ENCODE measurements around the gene ADGRB3. TPM values are rescaled to one million over a fixed set of nuclear protein-coding genes. Genes with fewer than 3 reads are reported as not detected.

The ADGRB3 gene
- polyA plus RNA-seq, 1 of the 3 experiments (the other 2 are of a cell fraction): 0.12 TPM

- TF ChIP-seq ZBTB33 (IDR thresholded peaks at IDR 0.05; ENCODE audit: borderline replicate concordance, low read depth) (no peak), EP300 (IDR thresholded peaks at IDR 0.05; ENCODE audit: borderline replicate concordance in 1 of 2, low read depth in 1 of 2, low read length in 1 of 2) (no peak), REST (IDR thresholded peaks at IDR 0.05; ENCODE audit: low read depth, low read length) (no peak), POLR2AphosphoS5 (IDR thresholded peaks at IDR 0.05; ENCODE audit: low read depth, low read length) (no peak), SMC3 (IDR thresholded peaks at IDR 0.05; ENCODE audit: low read depth, low read length) (no peak)
- H3K4me2 ChIP-seq: no peak overlapping the region
- H3K79me2 ChIP-seq (ENCODE audit: insufficient read depth): no peaks in the 10 kb centered on the region
- POLR2A ChIA-PET: no interaction called here
- H3K9me2 ChIP-seq: no peaks in the 10 kb centered on the region
- no peaks in the 10 kb centered on the region for H3K27me3 ChIP-seq (ENCODE audit: insufficient read depth)
- no peaks in the 10 kb centered on the region for H3K4me1 ChIP-seq (ENCODE audit: control insufficient read depth in 1 of 2, insufficient read depth in 2 of 2, low read depth in 1 of 2, low read length in 1 of 2)
- no peaks in the 10 kb centered on the region for H3F3A ChIP-seq (replicated peaks; ENCODE audit: insufficient read depth)
- no peaks in the 10 kb centered on the region for H4K20me1 ChIP-seq (ENCODE audit: insufficient read depth)
- no peak overlapping the region for H3K9ac ChIP-seq
- H3K4me3 ChIP-seq (ENCODE audit: low read depth in 2 of 2, low read length in 1 of 2): no peak overlapping the region
- CTCF ChIA-PET: interaction anchor here (1.1 to 1.7 kb wide), 2 partner anchors 46 to 613 kb away, joined by 3 to 4 read pairs; no protein-coding TSS in a partner anchor
- no peak overlapping the region for H2AFZ ChIP-seq (ENCODE audit: low read depth)
- WGBS (ENCODE audit: low lambda C conversion rate): 42% methylated on average over 3 of the region's 3 CpGs
- no peaks in the 10 kb centered on the region for H3K9me3 ChIP-seq
- no peaks in the 10 kb centered on the region for H3K36me3 ChIP-seq (replicated peaks in 1 of 2; ENCODE audit: control insufficient read depth in 1 of 2, insufficient read depth in 2 of 2, low read length in 1 of 2)
- no peak overlapping the region for H3K27ac ChIP-seq (ENCODE audit: low read depth in 2 of 2, low read length in 1 of 2)
- DNase-seq: no peak
Measured at GRCh38 chr6:69106511-69106910, 471.4 kb downstream of the ADGRB3 start.

GRCh38 chr6:69111301-69111700 is 476.2 kb downstream of the ADGRB3 start:
- DNase-seq: no peak

More at GRCh38 chr6:69111301-69111700, 476.2 kb downstream of the ADGRB3 start:
- TF ChIP-seq MAX (IDR thresholded peaks at IDR 0.05; ENCODE audit: low read depth): no peak
- no peaks in the 10 kb centered on the region for H3K79me2 ChIP-seq (ENCODE audit: insufficient read depth)
- no peaks in the 10 kb centered on the region for H4K20me1 ChIP-seq (ENCODE audit: insufficient read depth)
- no peak overlapping the region for H3K27ac ChIP-seq (ENCODE audit: low read depth in 2 of 2, low read length in 1 of 2)
- H3K4me3 ChIP-seq (ENCODE audit: low read depth in 2 of 2, low read length in 1 of 2): no peak overlapping the region
- H2AFZ ChIP-seq (ENCODE audit: low read depth): no peak overlapping the region
- no peaks in the 10 kb centered on the region for H3K36me3 ChIP-seq (replicated peaks in 1 of 2; ENCODE audit: control insufficient read depth in 1 of 2, insufficient read depth in 2 of 2, low read length in 1 of 2)
- no peaks in the 10 kb centered on the region for H3K9me3 ChIP-seq
- H3F3A ChIP-seq (replicated peaks; ENCODE audit: insufficient read depth): no peaks in the 10 kb centered on the region
- H3K9me2 ChIP-seq: no peaks in the 10 kb centered on the region
- ChIA-PET POLR2A (no interaction called here), CTCF (no interaction called here)
- no peak overlapping the region for H3K4me2 ChIP-seq
- H3K27me3 ChIP-seq (ENCODE audit: insufficient read depth): no peaks in the 10 kb centered on the region
- no peak overlapping the region for H3K9ac ChIP-seq
- no peaks in the 10 kb centered on the region for H3K4me1 ChIP-seq (ENCODE audit: control insufficient read depth in 1 of 2, insufficient read depth in 2 of 2, low read depth in 1 of 2, low read length in 1 of 2)
- 64% methylated on average over 2 of the region's 2 CpGs for WGBS (ENCODE audit: low lambda C conversion rate)
